Measurements from ENCODE around the gene RAB5IF.

RAB5IF gene

DNA sequence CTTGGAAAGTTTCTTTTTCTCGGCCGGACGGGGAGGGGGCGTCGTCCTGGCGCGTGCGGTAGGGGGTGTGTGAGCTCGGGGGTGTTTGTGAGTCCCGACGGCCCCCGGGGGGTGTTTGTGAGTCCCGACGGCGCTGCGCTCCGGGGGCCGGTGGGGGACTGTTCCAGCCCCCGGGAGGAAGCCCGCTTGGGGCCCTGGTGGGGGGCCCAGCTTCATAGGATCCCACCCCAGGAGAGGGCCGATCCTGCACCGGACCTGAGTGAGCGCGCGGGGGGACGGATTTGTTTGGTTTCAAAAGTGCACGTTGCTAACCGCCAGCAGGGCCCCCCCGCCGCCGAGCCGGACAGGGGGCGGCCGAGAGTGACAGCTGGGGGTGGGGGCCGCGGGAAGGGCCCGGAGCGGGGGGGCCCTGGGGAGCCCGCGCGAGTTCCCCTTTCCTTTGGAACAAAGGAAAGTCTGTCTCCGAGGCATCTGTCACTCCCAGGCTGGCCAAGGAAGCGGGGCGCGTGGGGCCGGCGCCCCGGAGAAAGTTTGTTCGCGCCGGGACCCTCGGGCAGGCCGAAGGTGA is 31.7 kb upstream of the RAB5IF start:
- Histone ChIP-seq H3K27me3 (ENCODE audit: control insufficient read depth, insufficient read depth, low read length) (no peaks in the 10 kb centered on the region), H3K36me3 (ENCODE audit: insufficient read depth, low read length) (peaks cover 6% of the 10 kb centered on the region), H3K4me3 (ENCODE audit: low read length) (peak overlapping the region; percentile 81), H3K4me2 (ENCODE audit: low read length) (peak overlapping the region; percentile 91), H3K9me3 (replicated peaks; ENCODE audit: low read length) (no peaks in the 10 kb centered on the region), H3K4me1 (ENCODE audit: control insufficient read depth, insufficient read depth, low read length) (peaks cover 31% of the 10 kb centered on the region), H3K9ac (ENCODE audit: low read depth, low read length) (peak overlapping the region; percentile 82)

DNA sequence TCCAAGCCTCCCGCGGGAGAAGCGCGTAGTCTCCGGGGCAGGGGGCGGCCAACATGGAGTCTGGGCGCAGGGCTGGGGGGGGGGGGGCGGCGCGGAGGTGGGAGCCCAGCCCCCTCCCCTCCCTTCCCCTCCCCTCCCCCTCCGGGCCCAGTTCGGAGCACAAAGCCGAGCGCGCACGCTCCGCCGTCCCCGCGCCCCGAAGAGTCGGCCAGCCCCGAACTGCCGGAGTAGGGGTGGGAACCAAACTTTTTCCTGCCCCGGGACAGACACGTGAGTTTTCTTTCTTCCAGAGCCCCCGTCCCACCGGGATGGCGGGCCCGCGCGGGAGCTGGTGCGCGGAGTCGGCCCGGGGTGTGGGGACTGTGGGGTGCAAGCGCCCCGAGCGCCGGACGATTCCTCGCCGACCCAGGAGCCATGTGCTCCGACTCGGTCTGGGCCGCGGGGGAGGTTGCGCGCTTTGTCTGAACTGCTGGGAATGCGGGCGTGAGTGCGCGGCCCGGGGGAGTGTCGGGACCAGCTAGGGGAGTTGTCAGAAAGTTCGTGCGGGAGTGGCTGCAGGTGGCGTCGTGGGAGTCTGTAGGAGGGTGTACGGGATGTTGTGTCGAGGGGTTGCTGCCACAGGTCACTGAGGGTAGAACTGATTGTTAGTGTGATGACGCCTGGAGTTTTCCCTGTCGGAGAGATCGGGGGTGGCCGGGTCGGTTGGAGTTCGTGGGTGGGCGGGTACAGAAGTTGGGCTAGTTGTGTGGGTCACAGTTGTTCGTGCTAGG is 31.0 kb upstream of the RAB5IF start:
- Histone ChIP-seq H3K4me2 (ENCODE audit: low read length) (peak overlapping the region; percentile 91), H3K4me1 (ENCODE audit: control insufficient read depth, insufficient read depth, low read length) (peaks cover 30% of the 10 kb centered on the region), H3K9me3 (replicated peaks; ENCODE audit: low read length) (no peaks in the 10 kb centered on the region), H3K4me3 (ENCODE audit: low read length) (peak overlapping the region; percentile 81), H3K36me3 (ENCODE audit: insufficient read depth, low read length) (peaks cover 6% of the 10 kb centered on the region), H3K9ac (ENCODE audit: low read depth, low read length) (peak overlapping the region; percentile 82), H3K27me3 (ENCODE audit: control insufficient read depth, insufficient read depth, low read length) (no peaks in the 10 kb centered on the region)

GRCh38 chr20:36576081-36576445 is 29.5 kb upstream of the RAB5IF start:
- Histone ChIP-seq H3K9ac (ENCODE audit: low read depth, low read length) (no peak overlapping the region), H3K4me3 (ENCODE audit: low read length) (no peak overlapping the region), H3K9me3 (replicated peaks; ENCODE audit: low read length) (no peaks in the 10 kb centered on the region), H3K27me3 (ENCODE audit: control insufficient read depth, insufficient read depth, low read length) (no peaks in the 10 kb centered on the region), H3K4me1 (ENCODE audit: control insufficient read depth, insufficient read depth, low read length) (peaks cover 24% of the 10 kb centered on the region), H3K36me3 (ENCODE audit: insufficient read depth, low read length) (peaks cover 6% of the 10 kb centered on the region), H3K4me2 (ENCODE audit: low read length) (no peak overlapping the region)

DNA sequence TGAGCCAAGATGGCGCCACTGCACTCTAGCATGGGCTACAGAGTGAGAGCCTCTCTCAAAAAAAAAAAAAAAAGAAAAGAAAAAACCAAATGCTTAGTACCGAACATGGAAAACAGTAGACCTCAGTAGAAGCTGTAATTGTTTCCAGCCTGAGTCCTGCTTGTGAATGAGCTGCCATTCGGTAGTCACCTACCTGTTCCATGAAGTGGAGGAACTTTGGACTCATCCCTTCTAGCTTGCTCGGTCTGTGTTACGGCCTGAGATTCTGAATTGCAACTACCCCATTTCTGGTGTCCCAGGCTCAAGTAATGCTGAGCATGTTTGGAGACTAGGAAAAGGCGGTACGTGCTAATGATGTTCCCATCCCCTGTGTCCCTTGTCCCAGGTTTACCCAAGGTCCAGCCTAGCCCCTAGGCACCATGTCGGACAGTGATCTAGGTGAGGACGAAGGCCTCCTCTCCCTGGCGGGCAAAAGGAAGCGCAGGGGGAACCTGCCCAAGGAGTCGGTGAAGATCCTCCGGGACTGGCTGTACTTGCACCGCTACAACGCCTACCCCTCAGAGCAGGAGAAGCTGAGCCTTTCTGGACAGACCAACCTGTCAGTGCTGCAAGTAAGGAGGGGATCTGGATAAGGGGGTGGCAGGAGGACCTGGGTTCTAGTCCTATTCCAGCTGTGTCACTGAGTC is 27.1 kb upstream of the RAB5IF start:
- H3K9me3 ChIP-seq (replicated peaks; ENCODE audit: low read length), result no peaks in the 10 kb centered on the region
- H3K4me1 ChIP-seq (ENCODE audit: control insufficient read depth, insufficient read depth, low read length), result peaks cover 13% of the 10 kb centered on the region
- no peaks in the 10 kb centered on the region for H3K27me3 ChIP-seq (ENCODE audit: control insufficient read depth, insufficient read depth, low read length)
- H3K4me3 ChIP-seq (ENCODE audit: low read length), result no peak overlapping the region
- H3K4me2 ChIP-seq (ENCODE audit: low read length), result no peak overlapping the region
- peaks cover 11% of the 10 kb centered on the region for H3K36me3 ChIP-seq (ENCODE audit: insufficient read depth, low read length)
- no peak overlapping the region for H3K9ac ChIP-seq (ENCODE audit: low read depth, low read length)

DNA sequence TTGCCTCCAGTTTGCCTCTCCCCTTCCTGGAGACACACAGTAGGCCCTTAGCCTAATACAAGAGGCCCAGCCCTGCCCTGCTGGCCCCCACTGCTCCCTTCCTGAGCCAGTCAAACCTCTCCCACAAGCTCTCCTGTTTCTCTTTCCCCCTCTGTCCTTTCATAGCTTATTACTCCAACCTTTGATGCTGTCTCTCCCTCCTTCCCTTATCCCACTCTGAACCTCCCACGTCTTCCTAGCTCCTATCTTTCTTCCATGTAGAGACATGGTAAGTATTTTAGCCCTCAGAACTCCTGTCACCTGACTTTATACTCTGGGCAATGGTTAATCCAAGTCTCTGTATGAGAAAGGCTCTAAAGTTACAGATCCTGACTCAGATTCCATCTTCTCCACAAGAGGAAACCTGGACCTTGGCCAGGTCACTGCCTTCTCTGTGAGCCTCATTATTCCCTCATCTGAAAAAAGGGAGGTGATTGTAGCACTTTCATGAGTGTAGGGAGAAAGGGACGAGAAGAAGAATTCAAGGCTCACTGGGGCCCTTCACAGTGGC is 25.5 kb upstream of the RAB5IF start:
- Histone ChIP-seq H3K27me3 (ENCODE audit: control insufficient read depth, insufficient read depth, low read length) (no peaks in the 10 kb centered on the region), H3K4me3 (ENCODE audit: low read length) (no peak overlapping the region), H3K4me1 (ENCODE audit: control insufficient read depth, insufficient read depth, low read length) (peaks cover 6% of the 10 kb centered on the region), H3K36me3 (ENCODE audit: insufficient read depth, low read length) (peaks cover 11% of the 10 kb centered on the region), H3K9ac (ENCODE audit: low read depth, low read length) (no peak overlapping the region), H3K4me2 (ENCODE audit: low read length) (no peak overlapping the region), H3K9me3 (replicated peaks; ENCODE audit: low read length) (no peaks in the 10 kb centered on the region)

- Histone ChIP-seq H3K9me3 (replicated peaks; ENCODE audit: low read length) (no peaks in the 10 kb centered on the region), H3K4me1 (ENCODE audit: control insufficient read depth, insufficient read depth, low read length) (no peaks in the 10 kb centered on the region), H3K4me2 (ENCODE audit: low read length) (no peak overlapping the region), H3K36me3 (ENCODE audit: insufficient read depth, low read length) (peaks cover 11% of the 10 kb centered on the region), H3K4me3 (ENCODE audit: low read length) (no peak overlapping the region), H3K27me3 (ENCODE audit: control insufficient read depth, insufficient read depth, low read length) (no peaks in the 10 kb centered on the region), H3K9ac (ENCODE audit: low read depth, low read length) (no peak overlapping the region)
Measured at GRCh38 chr20:36582322-36582721, 23.3 kb upstream of the RAB5IF start.

GRCh38 chr20:36582821-36583220 is 22.8 kb upstream of the RAB5IF start:
- H3K9me3 ChIP-seq (replicated peaks; ENCODE audit: low read length), result no peaks in the 10 kb centered on the region
- H3K27me3 ChIP-seq (ENCODE audit: control insufficient read depth, insufficient read depth, low read length), result no peaks in the 10 kb centered on the region
- H3K4me1 ChIP-seq (ENCODE audit: control insufficient read depth, insufficient read depth, low read length), result no peaks in the 10 kb centered on the region
- H3K4me3 ChIP-seq (ENCODE audit: low read length), result no peak overlapping the region
- H3K4me2 ChIP-seq (ENCODE audit: low read length), result no peak overlapping the region
- H3K36me3 ChIP-seq (ENCODE audit: insufficient read depth, low read length), result peaks cover 11% of the 10 kb centered on the region
- no peak overlapping the region for H3K9ac ChIP-seq (ENCODE audit: low read depth, low read length)

GRCh38 chr20:36584018-36584481 is 21.5 kb upstream of the RAB5IF start:
- H3K4me3 ChIP-seq (ENCODE audit: low read length), result no peak overlapping the region
- no peaks in the 10 kb centered on the region for H3K27me3 ChIP-seq (ENCODE audit: control insufficient read depth, insufficient read depth, low read length)
- no peaks in the 10 kb centered on the region for H3K4me1 ChIP-seq (ENCODE audit: control insufficient read depth, insufficient read depth, low read length)
- no peaks in the 10 kb centered on the region for H3K9me3 ChIP-seq (replicated peaks; ENCODE audit: low read length)
- peaks cover 6% of the 10 kb centered on the region for H3K36me3 ChIP-seq (ENCODE audit: insufficient read depth, low read length)
- H3K4me2 ChIP-seq (ENCODE audit: low read length), result no peak overlapping the region
- no peak overlapping the region for H3K9ac ChIP-seq (ENCODE audit: low read depth, low read length)

GRCh38 chr20:36585410-36586125 is 20.0 kb upstream of the RAB5IF start:
- Histone ChIP-seq H3K36me3 (ENCODE audit: insufficient read depth, low read length) (peaks cover 6% of the 10 kb centered on the region), H3K4me3 (ENCODE audit: low read length) (no peak overlapping the region), H3K4me1 (ENCODE audit: control insufficient read depth, insufficient read depth, low read length) (no peaks in the 10 kb centered on the region), H3K9me3 (replicated peaks; ENCODE audit: low read length) (no peaks in the 10 kb centered on the region), H3K4me2 (ENCODE audit: low read length) (no peak overlapping the region), H3K27me3 (ENCODE audit: control insufficient read depth, insufficient read depth, low read length) (no peaks in the 10 kb centered on the region), H3K9ac (ENCODE audit: low read depth, low read length) (no peak overlapping the region)

GRCh38 chr20:36587388-36588070 is 18.1 kb upstream of the RAB5IF start:
- Histone ChIP-seq H3K4me2 (ENCODE audit: low read length) (no peak overlapping the region), H3K36me3 (ENCODE audit: insufficient read depth, low read length) (peaks cover 5% of the 10 kb centered on the region), H3K4me1 (ENCODE audit: control insufficient read depth, insufficient read depth, low read length) (no peaks in the 10 kb centered on the region), H3K27me3 (ENCODE audit: control insufficient read depth, insufficient read depth, low read length) (no peaks in the 10 kb centered on the region), H3K9ac (ENCODE audit: low read depth, low read length) (no peak overlapping the region), H3K9me3 (replicated peaks; ENCODE audit: low read length) (no peaks in the 10 kb centered on the region), H3K4me3 (ENCODE audit: low read length) (no peak overlapping the region)

DNA sequence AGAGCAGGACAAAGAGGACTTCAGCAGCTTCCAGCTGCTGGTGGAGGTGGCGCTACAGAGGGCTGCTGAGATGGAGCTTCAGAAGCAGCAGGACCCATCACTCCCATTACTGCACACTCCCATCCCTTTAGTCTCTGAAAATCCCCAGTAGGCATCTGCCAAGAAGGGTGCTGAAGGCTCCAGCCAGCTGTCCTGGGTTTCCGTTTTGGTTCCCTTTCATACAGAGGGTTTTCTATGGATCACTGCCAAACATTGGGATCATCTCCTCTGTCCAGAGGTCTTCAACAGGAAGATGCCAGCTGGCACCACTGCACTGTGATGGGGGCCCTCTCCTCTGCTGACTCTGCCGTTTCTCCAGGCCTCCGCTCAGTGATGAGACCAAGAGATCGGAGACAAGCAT is 14.3 kb upstream of the RAB5IF start:
- no peak overlapping the region for H3K9ac ChIP-seq (ENCODE audit: low read depth, low read length)
- no peak overlapping the region for H3K4me2 ChIP-seq (ENCODE audit: low read length)
- H3K36me3 ChIP-seq (ENCODE audit: insufficient read depth, low read length), result no peaks in the 10 kb centered on the region
- no peak overlapping the region for H3K4me3 ChIP-seq (ENCODE audit: low read length)
- no peaks in the 10 kb centered on the region for H3K4me1 ChIP-seq (ENCODE audit: control insufficient read depth, insufficient read depth, low read length)
- no peaks in the 10 kb centered on the region for H3K27me3 ChIP-seq (ENCODE audit: control insufficient read depth, insufficient read depth, low read length)
- no peaks in the 10 kb centered on the region for H3K9me3 ChIP-seq (replicated peaks; ENCODE audit: low read length)
